GM21423 (cell line): ENCODE results near the gene OLA1.
A peak's percentile ranks its signal among the peaks of the same experiment; 100 is the strongest.
"Not testable (repeated sequence)": the region's sequence is repeated elsewhere in the genome, so short reads cannot be mapped to it uniquely, and the experiment has no call there.

Experiments used
- ATAC-seq: cut with Tn5 transposase; IDR thresholded peaks from one replicate; pipeline ENCODE4 v1.9.1; 2021; ENCODE audit warnings: mild to moderate bottlenecking, moderate library complexity; ENCODE audit not compliant: unreplicated experiment

The OLA1 gene

GRCh38 chr2:174248187-174248997 is at the start of gene OLA1:
OLA1 (minus strand) TSS chr2:174248532; CDS start chr2:174246815, 1,717 bp downstream.
- ATAC-seq: peak; percentile 96

- ATAC-seq: no peak
These were observed 44.6 kb upstream of the OLA1 start for GRCh38 chr2:174292908-174293307.

GRCh38 chr2:174286172-174286571 is 37.8 kb upstream of the OLA1 start:
- no peak for ATAC-seq

GRCh38 chr2:174282441-174282840 is 34.1 kb upstream of the OLA1 start:
- ATAC-seq: no peak

GRCh38 chr2:174281736-174282135 is 33.4 kb upstream of the OLA1 start:
- no peak for ATAC-seq

- no peak for ATAC-seq
These were observed 32.3 kb upstream of the OLA1 start for GRCh38 chr2:174280596-174280995.

- ATAC-seq: not testable (repeated sequence)
These were observed 21.9 kb upstream of the OLA1 start for GRCh38 chr2:174270263-174270662.

- ATAC-seq: no peak
These were observed 18.0 kb upstream of the OLA1 start for GRCh38 chr2:174266288-174266687.

GRCh38 chr2:174263997-174264396 is 15.7 kb upstream of the OLA1 start:
- no peak for ATAC-seq

- ATAC-seq: no peak
These were observed 11.6 kb upstream of the OLA1 start for GRCh38 chr2:174259981-174260380.

- no peak for ATAC-seq
These were observed 5.9 kb upstream of the OLA1 start for GRCh38 chr2:174254267-174254666.

GRCh38 chr2:174248998-174249592 is 763 bp upstream of the OLA1 start:
- ATAC-seq: no peak

GRCh38 chr2:174247474-174248186 is 702 bp downstream of the OLA1 start:
- ATAC-seq: peak; percentile 9

GRCh38 chr2:174246944-174247381 is 1.4 kb downstream of the OLA1 start:
- ATAC-seq: no peak

- not testable (repeated sequence) for ATAC-seq
These were observed 2.7 kb downstream of the OLA1 start for GRCh38 chr2:174245628-174246027.

- ATAC-seq: no peak
These were observed 3.3 kb downstream of the OLA1 start for GRCh38 chr2:174245065-174245464.

GRCh38 chr2:174243812-174244211 is 4.5 kb downstream of the OLA1 start:
- no peak for ATAC-seq

GRCh38 chr2:174240097-174240496 is 8.2 kb downstream of the OLA1 start:
- no peak for ATAC-seq

- ATAC-seq: no peak
These were observed 11.9 kb downstream of the OLA1 start for GRCh38 chr2:174236429-174236828.

- ATAC-seq: no peak
These were observed 12.7 kb downstream of the OLA1 start for GRCh38 chr2:174235680-174236079.

GRCh38 chr2:174233771-174234275 is 14.5 kb downstream of the OLA1 start:
- no peak for ATAC-seq
